Renal cortex interstitium (tissue), 11 donors: ENCODE results near the gene FSIP2. TPM values are rescaled to one million over a fixed set of nuclear protein-coding genes. Genes with fewer than 3 reads are reported as not detected.

Experiments used
- DNase-seq, 11 donors: peaks; one replicate each; pipeline ENCODE4 v3.0.0-alpha.2; 2013; ENCODE audit warnings: low read depth in 9 of 11, low spot score in 4 of 11; ENCODE audit errors: extremely low read depth in 1 of 11
- polyA plus RNA-seq, 3 donors: library from polyadenylated mRNA; unstranded; fragments of 120-200 nt; gene quantifications; one replicate each; pipeline ENCODE4 v1.2.1, GENCODE V29; 2013; ENCODE audit not compliant: insufficient read length in 3 of 3

The FSIP2 gene
- polyA plus RNA-seq, 3 donors = 2.1 to 5.2 (median 3.0) TPM

DNA sequence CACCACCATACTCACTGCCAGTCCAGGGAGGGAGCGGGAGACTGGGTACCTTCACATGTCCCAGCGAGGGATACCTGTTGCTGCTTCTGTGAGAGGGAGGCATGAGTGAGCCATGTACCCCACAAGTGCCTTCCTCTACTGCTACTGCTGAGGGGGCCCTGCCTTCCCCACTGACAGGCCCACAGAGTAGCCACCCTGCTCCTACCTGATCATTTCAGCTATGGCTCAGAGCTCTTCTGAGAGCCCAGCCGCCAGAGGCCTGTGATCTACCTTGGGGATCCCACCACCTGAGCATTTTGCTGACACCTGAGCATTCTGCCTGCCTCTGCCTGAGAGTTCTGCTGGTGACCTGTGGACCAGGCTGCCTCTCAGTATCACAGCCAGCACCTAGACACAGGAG lies 137.6 kb downstream of the FSIP2 start:
- no peak for DNase-seq

DNA sequence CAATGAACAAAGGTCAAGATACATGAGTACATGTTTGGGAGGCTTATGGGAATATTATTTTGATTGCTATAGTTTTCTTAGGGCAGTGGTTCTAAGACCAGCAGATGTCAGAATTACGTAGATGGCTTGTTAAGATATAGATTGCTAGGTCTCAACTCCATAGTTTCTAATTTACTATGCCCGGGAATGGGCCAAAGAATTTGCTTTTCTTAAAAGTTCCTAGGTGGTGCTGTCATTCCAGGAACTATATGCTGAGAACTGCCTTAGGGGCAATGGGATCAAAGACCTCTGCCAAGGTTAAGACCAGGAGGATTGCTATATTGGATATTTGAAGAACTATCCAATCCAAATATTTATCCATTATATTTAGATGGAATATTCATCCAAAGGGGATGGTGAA lies 141.8 kb downstream of the FSIP2 start:
- no peak for DNase-seq
